Measurements from ENCODE around the gene INTS3. TPM values are rescaled to one million over a fixed set of nuclear protein-coding genes. Genes with fewer than 3 reads are reported as not detected.

The INTS3 gene
- total and polyA plus RNA-seq, 2 of the 8 experiments (the other 6 are each of a cell fraction or from before 2014, with no cell fraction given) = 66.8 to 93.2 TPM

DNA sequence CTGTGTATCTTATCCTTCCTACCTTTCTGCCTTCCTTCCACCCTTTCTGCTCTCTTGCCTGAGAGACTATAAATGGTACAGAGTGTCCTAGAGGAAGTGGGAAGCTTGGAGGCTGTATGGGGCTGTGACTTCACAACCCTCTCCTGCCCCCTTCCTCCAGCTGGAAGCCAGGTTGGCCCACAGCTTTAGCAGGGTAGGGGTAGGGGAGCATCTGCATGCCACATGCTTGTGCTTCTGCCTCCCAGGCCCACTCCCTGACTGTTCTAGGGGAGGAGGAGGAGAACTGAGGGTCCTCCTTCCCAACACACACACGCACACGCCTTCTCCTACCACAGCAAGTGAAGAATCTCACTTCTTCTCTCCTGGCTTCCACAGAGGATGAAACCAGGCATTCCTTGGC lies 43.4 kb downstream of the INTS3 start:
- POLR2A ChIA-PET (ENCODE audit: partially characterized antibody) = interaction anchor here (0.6 to 2.6 kb wide), 6 partner anchors 12 to 137 kb away, joined by 3 to 12 read pairs (median 4); partner anchors contain the start of genes CHTOP and NPR1
- no peak for FAIRE-seq
- H3K56ac ChIP-seq (replicated peaks; ENCODE audit: insufficient read length, low read depth, low read length) = no peak overlapping the region
- no peak for TF ChIP-seq BRCA1 (IDR thresholded peaks at IDR 0.05; ENCODE audit: low read depth, low read length)
- TF ChIP-seq TAF1 (IDR thresholded peaks at IDR 0.05; ENCODE audit: low read depth, low read length) = no peak
- TF ChIP-seq SUZ12 (IDR thresholded peaks at IDR 0.05; ENCODE audit: low read length) = no peak
- no peak for TF ChIP-seq BACH1 (IDR thresholded peaks at IDR 0.05; ENCODE audit: low read length)
- TF ChIP-seq GTF2F1 (IDR thresholded peaks at IDR 0.05; ENCODE audit: borderline replicate concordance, low read depth, low read length) = no peak
- no peak for TF ChIP-seq MAFK (IDR thresholded peaks at IDR 0.05; ENCODE audit: low read depth, low read length)
- no peak for TF ChIP-seq HDAC2 (IDR thresholded peaks at IDR 0.05; ENCODE audit: borderline replicate concordance in 1 of 2, low read depth in 2 of 2, low read length in 2 of 2)
- TF ChIP-seq TBP (IDR thresholded peaks at IDR 0.05; ENCODE audit: low read depth, low read length) = no peak
- no peak for TF ChIP-seq KDM4A (IDR thresholded peaks at IDR 0.05; ENCODE audit: low read depth, low read length, severe bottlenecking)
- TF ChIP-seq GABPA (IDR thresholded peaks at IDR 0.05; ENCODE audit: borderline replicate concordance, insufficient read depth, low read length) = no peak
- no peak for TF ChIP-seq TCF12 (IDR thresholded peaks at IDR 0.05; ENCODE audit: low read depth, low read length)
- TF ChIP-seq, protein P1, sequence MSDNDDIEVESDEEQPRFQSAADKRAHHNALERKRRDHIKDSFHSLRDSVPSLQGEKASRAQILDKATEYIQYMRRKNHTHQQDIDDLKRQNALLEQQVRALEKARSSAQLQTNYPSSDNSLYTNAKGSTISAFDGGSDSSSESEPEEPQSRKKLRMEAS (IDR thresholded peaks at IDR 0.05) = no peak
- no peak for TF ChIP-seq ASH2L (IDR thresholded peaks at IDR 0.05; ENCODE audit: low read length)
- no peak for TF ChIP-seq POU5F1 (IDR thresholded peaks at IDR 0.05; ENCODE audit: low read depth, low read length)

More for the DNA sequence above, 43.4 kb downstream of the INTS3 start:
- Histone ChIP-seq H3K4ac (replicated peaks; ENCODE audit: insufficient read length, low read depth, low read length) (no peak overlapping the region), H4K5ac (ENCODE audit: insufficient read length, low read depth, low read length) (no peak overlapping the region), H2BK12ac (ENCODE audit: low read depth, low read length) (no peak overlapping the region), H3K79me2 (ENCODE audit: control insufficient read depth in 1 of 2, insufficient read depth in 2 of 2, low read length in 2 of 2) (no peaks in the 10 kb centered on the region), H2BK120ac (replicated peaks; ENCODE audit: low read depth, low read length) (no peak overlapping the region), H3K23ac (ENCODE audit: insufficient read length) (no peak overlapping the region), H3K9me3 (ENCODE audit: insufficient read depth in 2 of 2, low read depth in 1 of 2, low read length in 1 of 2) (no peaks in the 10 kb centered on the region), H3K23me2 (ENCODE audit: low read depth, low read length) (peaks cover 11% of the 10 kb centered on the region), H2BK15ac (ENCODE audit: low read length) (no peak overlapping the region), H3K9ac (replicated peaks in 1 of 4; ENCODE audit: extremely low read depth in 1 of 4, low read depth in 3 of 4, low read length in 3 of 4) (no peak overlapping the region), H2AFZ (ENCODE audit: low read length) (no peak overlapping the region), H2BK20ac (ENCODE audit: low read length) (no peak overlapping the region), H4K91ac (replicated peaks; ENCODE audit: insufficient read length, low read length) (no peak overlapping the region), H3K36me3 (ENCODE audit: control insufficient read depth in 2 of 4, insufficient read depth in 4 of 4, low read length in 3 of 4) (peaks cover 13 to 55% (median 30%) of the 10 kb centered on the region in 4 experiments; a peak in 6 of 8 replicates), H3K4me2 (ENCODE audit: insufficient read depth in 1 of 2, low read depth in 2 of 2, low read length in 2 of 2) (no peak overlapping the region), H4K20me1 (replicated peaks in 1 of 2; ENCODE audit: control insufficient read depth in 1 of 2, insufficient read depth in 2 of 2, low read length in 2 of 2) (no peaks in the 10 kb centered on the region), H3K27ac (ENCODE audit: low read depth, low read length) (no peak overlapping the region), H3K18ac (ENCODE audit: extremely low read depth, low read length) (no peak overlapping the region), H3K79me1 (ENCODE audit: low read depth, low read length) (0 out of 2 replicates have a peak, but pooled peaks cover 2% of the 10 kb centered on the region), H3K4me3 (ENCODE audit: extremely low read depth in 1 of 4, insufficient read depth in 2 of 4, low read depth in 3 of 4, low read length in 4 of 4) (no peak overlapping the region), H3K4me1 (replicated peaks in 1 of 4; ENCODE audit: control insufficient read depth in 3 of 4, insufficient read depth in 4 of 4, low read length in 3 of 4) (peaks cover 0 to 11% (median 4%) of the 10 kb centered on the region in 4 experiments; a peak in 5 of 7 replicates), H3K14ac (ENCODE audit: insufficient read length) (no peak overlapping the region), H3K27me3 (replicated peaks in 1 of 4; ENCODE audit: control insufficient read depth in 3 of 4, extremely low read depth in 1 of 4, insufficient read depth in 3 of 4, low read length in 3 of 4) (no peaks in the 10 kb centered on the region; a peak in 1 of 7 replicates), H4K8ac (ENCODE audit: extremely low read depth, insufficient read depth, low read length) (no peak overlapping the region), H2BK5ac (ENCODE audit: low read depth, low read length) (0 out of 2 replicates have a peak overlapping the region, but pooled peaks have one; percentile 31), H2AK5ac (ENCODE audit: low read depth, low read length) (no peak overlapping the region)
- no peak for DNase-seq (ENCODE audit: low read depth in 1 of 2, low spot score in 2 of 2)
- 100% methylated on average over 2 of the region's 2 CpGs; no CpG with 5 or more reads in 1 of the 2 experiments for WGBS, 2 experiments (ENCODE audit: extremely low coverage in 1 of 2, insufficient coverage in 1 of 2, insufficient read length in 1 of 2, insufficient replicate concordance in 2 of 2, low coverage in 1 of 2, low lambda C conversion rate in 2 of 2, missing lambda C conversion rate in 1 of 2)
- CTCF ChIA-PET (ENCODE audit: partially characterized antibody) = interaction anchor here (0.6 to 12.1 kb wide), 20 partner anchors 8 to 215 kb away, joined by 3 to 172 read pairs (median 4); partner anchors contain the start of genes ILF2, JTB, NPR1 and RAB13

Data from H1 (cell line).